Fibroblast of lung (primary cell): Measurements from ENCODE around the gene RPS24. TPM values are rescaled to one million over a fixed set of nuclear protein-coding genes. Genes with fewer than 3 reads are reported as not detected.

Experiments
- DNase-seq, 2 donors: peaks; one replicate each; pipeline versions ENCODE4 v3.0.0 to v3.0.0-alpha.2; 2010; ENCODE audit warnings: low read depth in 2 of 2
- H2AFZ ChIP-seq: 2 replicates; pipeline ENCODE4 v1.5.1; 2012; ENCODE audit warnings: low read length, control low read depth, inconsistent platforms
- H3K27ac ChIP-seq: 2 replicates; pipeline ENCODE4 v1.5.1; 2011; ENCODE audit warnings: low read length, control low read depth; ENCODE audit not compliant: insufficient read depth
- H3K27me3 ChIP-seq: 2 replicates; pipeline ENCODE4 v1.5.1; 2011; ENCODE audit warnings: mild to moderate bottlenecking, low read length; ENCODE audit not compliant: control insufficient read depth, insufficient read depth
- H3K36me3 ChIP-seq: 2 replicates; pipeline ENCODE4 v1.5.1; 2011; ENCODE audit warnings: low read length; ENCODE audit not compliant: control insufficient read depth, insufficient read depth
- H3K4me1 ChIP-seq: 2 replicates; pipeline ENCODE4 v1.5.1; 2011; ENCODE audit warnings: low read length; ENCODE audit not compliant: control insufficient read depth, insufficient read depth; ENCODE audit errors: extremely low read depth
- H3K4me2 ChIP-seq: 2 replicates; pipeline ENCODE4 v1.5.1; 2011; ENCODE audit warnings: low read length, control low read depth; ENCODE audit not compliant: insufficient read depth; ENCODE audit errors: extremely low read depth
- H3K4me3 ChIP-seq, 4 experiments: fragments of 200-600 bp in 1 of 4; sonication (generic) in 1 of 4; replicated peaks in 1 of 4; 2 replicates each; pipeline ENCODE4 v1.5.1; 2011 to 2016; ENCODE audit warnings: low read length in 4 of 4, low read depth in 3 of 4, mild to moderate bottlenecking in 3 of 4, control low read depth in 2 of 4, inconsistent platforms in 1 of 4, mixed read lengths in 1 of 4; ENCODE audit not compliant: insufficient read depth in 1 of 4; ENCODE audit errors: control extremely low read depth in 1 of 4
- H3K79me2 ChIP-seq: 2 replicates; pipeline ENCODE4 v1.5.1; 2012; ENCODE audit warnings: mild to moderate bottlenecking, low read length, inconsistent platforms; ENCODE audit not compliant: control insufficient read depth, insufficient read depth
- H3K9ac ChIP-seq: 2 replicates; pipeline ENCODE4 v1.5.1; 2011; ENCODE audit warnings: mild to moderate bottlenecking, low read length, control low read depth; ENCODE audit not compliant: insufficient read depth
- H3K9me3 ChIP-seq: 2 replicates; pipeline ENCODE4 v1.5.1; 2012; ENCODE audit warnings: low read depth, low read length; ENCODE audit not compliant: control insufficient read depth, insufficient read depth
- H4K20me1 ChIP-seq: 2 replicates; pipeline ENCODE4 v1.5.1; 2011; ENCODE audit warnings: low read length; ENCODE audit not compliant: control insufficient read depth, insufficient read depth; ENCODE audit errors: extremely low read depth
- CTCF ChIP-seq, 2 donors: IDR thresholded peaks in 1 of 2; conservative IDR thresholded peaks in 1 of 2; 1 replicate in 1 of 2; 2 replicates in 1 of 2; pipeline ENCODE4 v1.5.1; 2011 to 2012; ENCODE audit warnings: low read length in 2 of 2, control low read depth in 1 of 2, inconsistent platforms in 1 of 2, low read depth in 1 of 2, mild to moderate bottlenecking in 1 of 2
- EZH2 ChIP-seq: IDR thresholded peaks from 2 replicates; pipeline ENCODE4 v1.5.1; 2012; ENCODE audit warnings: low read length, control low read depth, mild to moderate bottlenecking; ENCODE audit errors: missing control alignments
- polyA plus RNA-seq, 2 donors: library from polyadenylated mRNA; depleted of rRNA in 1 of 2; stranded (reverse) in 1 of 2; unstranded in 1 of 2; fragments of >200 nt; gene quantifications; 2 replicates each; pipeline ENCODE4 v1.2.1, GENCODE V29; 2011 to 2012; ENCODE audit warnings: missing spikeins in 1 of 2
- total RNA-seq: library from RNA; depleted of rRNA; stranded (reverse); fragments of >200 nt; gene quantifications from 2 replicates; pipeline ENCODE4 v1.2.1, GENCODE V29; 2014

RPS24 gene
- total and polyA plus RNA-seq, 2 donors (not counting 1 experiment from before 2014, with no cell fraction given): 1,917 to 4,192 TPM

- no peak overlapping the region for H2AFZ ChIP-seq
- H3K27me3 ChIP-seq: no peaks in the 10 kb centered on the region
- no peak overlapping the region for H3K9ac ChIP-seq
- H3K79me2 ChIP-seq: no peaks in the 10 kb centered on the region
- no peak overlapping the region for H3K4me2 ChIP-seq
- peaks cover 12% of the 10 kb centered on the region for H3K36me3 ChIP-seq
- no peaks in the 10 kb centered on the region for H3K4me1 ChIP-seq
- no peak overlapping the region for H3K4me3 ChIP-seq
- TF ChIP-seq CTCF (conservative IDR thresholded peaks at IDR 0.05 in 1 of 2, IDR thresholded peaks at IDR 0.05 in 1 of 2; ENCODE audit: low read depth in 1 of 2, low read length in 2 of 2) (no peak), EZH2 (no peak)
- no peak overlapping the region for H3K27ac ChIP-seq
- H4K20me1 ChIP-seq: no peaks in the 10 kb centered on the region
- no peak for DNase-seq
- no peaks in the 10 kb centered on the region for H3K9me3 ChIP-seq
These were observed 33.5 kb upstream of the RPS24 start for GRCh38 chr10:78000206-78000605.

- Histone ChIP-seq H2AFZ (no peak overlapping the region), H3K79me2 (no peaks in the 10 kb centered on the region), H3K27me3 (no peaks in the 10 kb centered on the region), H3K27ac (no peak overlapping the region), H3K9me3 (no peaks in the 10 kb centered on the region), H3K9ac (no peak overlapping the region), H3K4me1 (no peaks in the 10 kb centered on the region), H3K4me3 (no peak overlapping the region), H4K20me1 (no peaks in the 10 kb centered on the region), H3K36me3 (peaks cover 14% of the 10 kb centered on the region), H3K4me2 (no peak overlapping the region)
- TF ChIP-seq CTCF (conservative IDR thresholded peaks at IDR 0.05 in 1 of 2, IDR thresholded peaks at IDR 0.05 in 1 of 2; ENCODE audit: low read depth in 1 of 2, low read length in 2 of 2) (no peak), EZH2 (no peak)
- no peak for DNase-seq
These were observed 32.6 kb upstream of the RPS24 start for GRCh38 chr10:78000956-78001472.

GRCh38 chr10:78002541-78003288 is 30.9 kb upstream of the RPS24 start:
- Histone ChIP-seq H3K9me3 (no peaks in the 10 kb centered on the region), H4K20me1 (no peaks in the 10 kb centered on the region), H3K36me3 (peaks cover 14% of the 10 kb centered on the region), H3K27ac (no peak overlapping the region), H3K27me3 (no peaks in the 10 kb centered on the region), H3K79me2 (no peaks in the 10 kb centered on the region), H3K4me2 (no peak overlapping the region), H3K9ac (no peak overlapping the region), H3K4me1 (no peaks in the 10 kb centered on the region), H3K4me3 (no peak overlapping the region), H2AFZ (no peak overlapping the region)
- TF ChIP-seq EZH2 (no peak), CTCF (conservative IDR thresholded peaks at IDR 0.05 in 1 of 2, IDR thresholded peaks at IDR 0.05 in 1 of 2; ENCODE audit: low read depth in 1 of 2, low read length in 2 of 2) (no peak)
- no peak for DNase-seq
